ENCODE results near the gene AGR2. TPM values are rescaled to one million over a fixed set of nuclear protein-coding genes. Genes with fewer than 3 reads are reported as not detected.
"Not testable (repeated sequence)": the region's sequence is repeated elsewhere in the genome, so short reads cannot be mapped to it uniquely, and the experiment has no call there.

The AGR2 gene
- 10 to 100 TPM in 2 of 4 donors, 1 to 10 TPM in 1, under 1 TPM in 1; 0.80 to 12.6 (median 6.9) TPM for total RNA-seq

DNA sequence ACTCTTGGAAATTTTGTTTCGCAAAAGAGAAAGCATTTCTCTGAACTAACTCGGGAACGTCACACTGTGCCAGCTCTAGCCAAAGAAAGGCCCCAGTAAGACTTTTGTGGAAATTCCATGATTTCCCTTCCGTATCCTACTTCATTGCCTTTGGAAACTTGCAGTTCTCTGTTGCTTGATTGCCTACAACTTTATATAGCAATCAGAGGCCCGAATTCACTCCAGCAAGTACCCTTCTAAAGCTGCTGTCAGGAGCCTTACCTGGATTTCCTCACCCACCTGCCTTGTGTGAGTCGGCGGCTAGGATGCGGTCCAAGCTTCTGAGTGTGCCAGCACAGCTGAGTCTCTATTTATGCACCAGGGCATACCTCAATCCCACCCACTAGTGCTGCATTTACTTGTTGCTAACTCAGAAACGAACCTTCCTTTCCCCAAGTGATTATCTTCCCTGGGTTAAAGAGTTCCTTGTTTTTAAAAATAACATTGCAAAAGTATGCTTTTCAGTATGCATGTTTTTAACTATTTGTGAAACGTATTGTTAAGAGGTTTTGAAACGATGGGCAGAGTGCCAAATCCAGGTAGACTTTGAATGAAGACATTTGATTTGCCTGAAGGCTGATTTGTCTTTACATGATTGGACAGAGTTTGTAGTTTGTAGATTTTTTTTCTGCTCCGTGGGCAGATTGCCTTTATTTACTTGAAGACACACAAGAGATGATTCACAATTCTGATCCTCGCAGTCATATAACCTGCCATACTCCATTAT lies at the start of gene AGR2:
TSS of gene AGR2 (minus strand) at position 326 of the 766 bp plus-strand sequence. CDS start 3,203 bp downstream, outside the sequence.
- TF ChIP-seq, protein P1, sequence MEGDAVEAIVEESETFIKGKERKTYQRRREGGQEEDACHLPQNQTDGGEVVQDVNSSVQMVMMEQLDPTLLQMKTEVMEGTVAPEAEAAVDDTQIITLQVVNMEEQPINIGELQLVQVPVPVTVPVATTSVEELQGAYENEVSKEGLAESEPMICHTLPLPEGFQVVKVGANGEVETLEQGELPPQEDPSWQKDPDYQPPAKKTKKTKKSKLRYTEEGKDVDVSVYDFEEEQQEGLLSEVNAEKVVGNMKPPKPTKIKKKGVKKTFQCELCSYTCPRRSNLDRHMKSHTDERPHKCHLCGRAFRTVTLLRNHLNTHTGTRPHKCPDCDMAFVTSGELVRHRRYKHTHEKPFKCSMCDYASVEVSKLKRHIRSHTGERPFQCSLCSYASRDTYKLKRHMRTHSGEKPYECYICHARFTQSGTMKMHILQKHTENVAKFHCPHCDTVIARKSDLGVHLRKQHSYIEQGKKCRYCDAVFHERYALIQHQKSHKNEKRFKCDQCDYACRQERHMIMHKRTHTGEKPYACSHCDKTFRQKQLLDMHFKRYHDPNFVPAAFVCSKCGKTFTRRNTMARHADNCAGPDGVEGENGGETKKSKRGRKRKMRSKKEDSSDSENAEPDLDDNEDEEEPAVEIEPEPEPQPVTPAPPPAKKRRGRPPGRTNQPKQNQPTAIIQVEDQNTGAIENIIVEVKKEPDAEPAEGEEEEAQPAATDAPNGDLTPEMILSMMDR (IDR thresholded peaks at IDR 0.05): no peak
- no peak for TF ChIP-seq POLR2A (IDR thresholded peaks at IDR 0.05)
- intact Hi-C loops (cut with DNase I; ENCODE audit: low total_unique reads): loop anchor here (5.0 kb wide), 1 partner anchor 112 kb away; no protein-coding TSS in a partner anchor
- H3K4me3 ChIP-seq (ENCODE audit: low read depth, poor library complexity, severe bottlenecking): no peak within 1 kb of the TSS
- peak; percentile 63 to 87 for DNase-seq (ENCODE audit: low spot score in 2 of 2)
- WGBS, 2 donors: 47 to 49% methylated on average over 13 of the region's 13 CpGs

DNA sequence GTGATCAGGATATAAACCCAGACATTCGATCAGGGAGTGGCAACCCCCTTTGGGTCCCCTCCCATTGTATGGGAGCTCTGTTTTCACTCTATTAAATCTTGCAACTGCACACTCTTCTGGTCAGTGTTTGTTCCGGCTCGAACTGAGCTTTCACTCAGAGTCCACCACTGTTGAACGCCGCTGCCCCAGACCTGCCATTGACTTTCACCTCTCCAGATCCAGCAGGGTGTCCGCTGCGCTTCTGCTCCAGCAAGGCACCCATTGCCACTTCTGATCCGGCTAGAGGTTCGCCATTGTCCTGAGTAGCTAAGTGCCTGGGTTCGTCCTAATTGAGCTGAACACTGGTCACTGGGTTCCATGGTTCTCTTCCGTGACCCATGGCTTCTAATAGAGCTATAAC lies 48.4 kb upstream of the AGR2 start:
- WGBS, 2 donors: 95 to 96% methylated on average over 11 of the region's 11 CpGs
- DNase-seq (ENCODE audit: low spot score in 2 of 2); intact Hi-C loops (cut with DNase I; ENCODE audit: low total_unique reads); H3K4me3 ChIP-seq (ENCODE audit: low read depth, poor library complexity, severe bottlenecking): not testable (repeated sequence)

DNA sequence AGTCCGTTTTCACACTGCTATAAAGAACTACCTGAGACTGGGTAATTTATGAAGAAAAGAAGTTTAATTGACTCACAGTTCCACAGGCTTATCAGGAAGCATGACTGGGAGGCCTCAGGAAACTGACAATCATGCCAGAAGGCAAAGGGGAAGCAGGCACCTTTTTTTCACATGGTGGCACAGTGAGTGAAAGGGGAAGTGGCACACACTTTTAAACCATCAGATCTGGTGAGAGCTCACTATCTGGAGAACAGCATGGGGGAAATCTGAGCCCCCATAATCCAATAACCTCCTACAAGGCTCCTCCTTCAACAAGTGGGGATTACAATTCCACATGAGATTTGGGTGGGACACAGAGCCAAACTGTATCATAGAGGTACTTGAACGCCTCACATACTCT lies 47.0 kb upstream of the AGR2 start:
- no peak for DNase-seq (ENCODE audit: low spot score in 2 of 2)
- 49 to 67% methylated on average over 2 of the region's 2 CpGs for WGBS, 2 donors
- no peak overlapping the region for H3K4me3 ChIP-seq (ENCODE audit: low read depth, poor library complexity, severe bottlenecking)
- intact Hi-C loops (cut with DNase I; ENCODE audit: low total_unique reads): no loop called here
- TF ChIP-seq, protein P1 (IDR thresholded peaks at IDR 0.05): no peak
- no peak for TF ChIP-seq POLR2A (IDR thresholded peaks at IDR 0.05)

DNA sequence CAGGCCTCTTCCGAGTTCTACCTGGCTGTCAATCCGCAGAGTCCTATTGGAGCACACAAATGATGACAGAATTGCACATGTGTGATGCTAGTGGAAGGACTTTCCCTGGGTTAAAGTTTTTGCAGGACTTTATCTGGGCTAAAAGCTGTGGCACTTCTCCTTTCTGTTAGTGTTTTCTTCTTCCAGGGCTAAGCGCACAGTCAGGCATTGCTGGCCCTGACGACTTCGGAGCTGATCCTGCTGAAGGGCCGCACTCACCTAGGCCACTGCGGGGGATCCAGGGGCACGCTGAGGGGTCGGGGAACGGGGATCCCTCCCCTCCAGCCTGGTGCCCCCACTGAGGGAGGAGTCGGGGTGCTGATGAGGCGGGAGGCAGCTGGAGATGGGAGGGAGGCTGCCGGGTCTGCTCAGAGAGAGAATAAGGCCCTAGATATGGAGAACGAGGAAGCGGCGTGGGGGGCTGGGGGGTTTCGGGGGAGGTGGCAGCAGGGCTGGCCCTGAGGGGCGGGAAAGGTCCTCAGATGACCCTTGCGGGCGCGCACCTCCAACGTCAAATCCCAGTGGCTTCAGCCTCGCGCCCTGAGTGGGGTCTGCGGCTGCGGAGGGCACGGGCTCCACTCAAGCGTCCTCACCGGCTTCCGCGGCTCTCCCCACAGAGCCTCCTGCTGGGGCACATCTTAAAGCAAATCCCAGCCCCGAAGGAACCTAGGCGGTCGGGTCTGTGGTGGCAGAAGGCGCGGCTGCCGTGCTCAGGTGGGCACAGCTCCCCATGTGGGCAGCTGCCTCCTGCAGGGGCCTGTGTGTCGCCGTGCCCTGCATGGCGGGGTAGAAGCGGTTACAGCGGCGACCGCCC lies 46.0 kb upstream of the AGR2 start:
- WGBS, 2 donors: 78 to 85% methylated on average over 42 to 43 of the region's 44 CpGs
- TF ChIP-seq, protein P1 (IDR thresholded peaks at IDR 0.05): no peak
- no peak for TF ChIP-seq POLR2A (IDR thresholded peaks at IDR 0.05)
- H3K4me3 ChIP-seq (ENCODE audit: low read depth, poor library complexity, severe bottlenecking): no peak overlapping the region
- no peak for DNase-seq (ENCODE audit: low spot score in 2 of 2)
- intact Hi-C loops (cut with DNase I; ENCODE audit: low total_unique reads): no loop called here

DNA sequence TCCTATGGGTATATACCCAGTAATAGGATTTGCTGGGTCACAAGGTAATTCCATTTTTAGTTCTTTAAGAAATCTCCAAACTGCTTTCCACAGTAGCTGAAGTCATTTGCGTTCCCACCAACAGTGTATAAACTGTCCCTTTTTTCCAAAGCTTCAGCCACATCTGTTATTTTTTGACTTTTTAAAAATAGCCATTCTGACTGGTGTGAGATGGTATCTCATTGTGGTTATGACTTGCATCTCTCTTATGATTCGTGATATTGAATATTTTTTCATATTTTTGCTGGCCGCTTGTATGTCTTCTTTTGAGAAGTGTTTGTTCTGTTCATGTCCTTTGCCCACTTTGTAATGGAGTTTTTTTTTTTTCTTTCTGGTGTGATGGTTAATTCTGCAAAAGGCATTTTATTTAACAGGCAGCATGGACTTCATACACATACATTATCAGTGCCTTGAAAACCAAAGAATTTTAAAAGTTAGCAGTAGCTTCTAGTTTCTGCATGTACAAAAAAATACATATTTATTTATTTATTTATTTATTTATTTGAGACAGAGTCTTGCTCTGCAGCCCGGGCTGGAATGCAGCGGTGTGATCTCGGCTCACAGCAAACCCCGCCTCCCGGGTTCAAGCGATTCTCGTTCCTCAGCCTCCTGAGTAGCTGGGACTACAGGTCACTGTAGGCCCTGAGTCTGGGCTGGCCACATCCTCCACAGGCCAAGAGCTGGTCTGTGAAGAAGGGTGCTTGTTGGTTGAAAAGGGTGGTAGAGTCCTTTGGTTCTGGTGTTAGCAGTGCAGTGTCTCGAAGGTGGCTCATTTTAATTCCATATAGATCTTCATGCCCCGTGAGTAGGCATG lies 44.7 kb upstream of the AGR2 start:
- WGBS, 2 donors: 90 to 94% methylated on average over 12 of the region's 12 CpGs
- H3K4me3 ChIP-seq (ENCODE audit: low read depth, poor library complexity, severe bottlenecking): no peak overlapping the region
- TF ChIP-seq POLR2A (IDR thresholded peaks at IDR 0.05): no peak
- TF ChIP-seq, protein P1 (IDR thresholded peaks at IDR 0.05): no peak
- intact Hi-C loops (cut with DNase I; ENCODE audit: low total_unique reads): no loop called here
- DNase-seq (ENCODE audit: low spot score in 2 of 2): no peak

All from lower leg skin (tissue), 4 donors.